Neural crest cell (in vitro differentiated cells): ENCODE measurements around the gene HOXD10. TPM values are rescaled to one million over a fixed set of nuclear protein-coding genes. Genes with fewer than 3 reads are reported as not detected.

ENCODE experiments used
- DNase-seq: peaks from one replicate; pipeline ENCODE4 v3.0.0; 2021; ENCODE audit warnings: low read depth, mixed read lengths, low spot score
- H3K27ac Mint-ChIP-seq: one replicate; pipeline ENCODE4 v1.8.0; 2021; ENCODE audit warnings: mild to moderate bottlenecking, mixed read lengths; ENCODE audit not compliant: unreplicated experiment
- H3K27me3 Mint-ChIP-seq: 2 replicates; pipeline ENCODE4 v1.8.0; 2021; ENCODE audit warnings: low read depth, mild to moderate bottlenecking, mixed read lengths
- H3K36me3 Mint-ChIP-seq: 2 replicates; pipeline ENCODE4 v1.8.0; 2021; ENCODE audit warnings: low read depth, mild to moderate bottlenecking, mixed read lengths
- H3K4me1 Mint-ChIP-seq: 2 replicates; pipeline ENCODE4 v1.8.0; 2021; ENCODE audit warnings: mixed read lengths
- H3K4me3 Mint-ChIP-seq: one replicate; pipeline ENCODE4 v1.8.0; 2021; ENCODE audit warnings: mild to moderate bottlenecking, mixed read lengths
- H3K9me3 Mint-ChIP-seq: 2 replicates; pipeline ENCODE4 v1.8.0; 2021; ENCODE audit warnings: mixed read lengths
- total RNA-seq: library from RNA; stranded (reverse); gene quantifications from 2 replicates; pipeline ENCODE4 v1.2.1, GENCODE V29; 2021
- TF ChIP-seq, protein P1 (sequence below): fragments of 200-600 bp; sonication (generic); conservative IDR thresholded peaks from 2 replicates; pipeline ENCODE4 v1.5.0; 2021; ENCODE audit warnings: antibody characterized with exemption, mild to moderate bottlenecking

HOXD10 gene
- total RNA-seq, 1 donor from 2014 or later = not detected

- Mint-ChIP-seq H3K27ac (no peak overlapping the region), H3K9me3 (no peaks in the 10 kb centered on the region), H3K36me3 (no peaks in the 10 kb centered on the region), H3K27me3 (peaks cover 94% of the 10 kb centered on the region), H3K4me1 (peaks cover 17% of the 10 kb centered on the region), H3K4me3 (peak overlapping the region; percentile 82)
- TF ChIP-seq, protein P1, sequence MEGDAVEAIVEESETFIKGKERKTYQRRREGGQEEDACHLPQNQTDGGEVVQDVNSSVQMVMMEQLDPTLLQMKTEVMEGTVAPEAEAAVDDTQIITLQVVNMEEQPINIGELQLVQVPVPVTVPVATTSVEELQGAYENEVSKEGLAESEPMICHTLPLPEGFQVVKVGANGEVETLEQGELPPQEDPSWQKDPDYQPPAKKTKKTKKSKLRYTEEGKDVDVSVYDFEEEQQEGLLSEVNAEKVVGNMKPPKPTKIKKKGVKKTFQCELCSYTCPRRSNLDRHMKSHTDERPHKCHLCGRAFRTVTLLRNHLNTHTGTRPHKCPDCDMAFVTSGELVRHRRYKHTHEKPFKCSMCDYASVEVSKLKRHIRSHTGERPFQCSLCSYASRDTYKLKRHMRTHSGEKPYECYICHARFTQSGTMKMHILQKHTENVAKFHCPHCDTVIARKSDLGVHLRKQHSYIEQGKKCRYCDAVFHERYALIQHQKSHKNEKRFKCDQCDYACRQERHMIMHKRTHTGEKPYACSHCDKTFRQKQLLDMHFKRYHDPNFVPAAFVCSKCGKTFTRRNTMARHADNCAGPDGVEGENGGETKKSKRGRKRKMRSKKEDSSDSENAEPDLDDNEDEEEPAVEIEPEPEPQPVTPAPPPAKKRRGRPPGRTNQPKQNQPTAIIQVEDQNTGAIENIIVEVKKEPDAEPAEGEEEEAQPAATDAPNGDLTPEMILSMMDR = no peak
- DNase-seq = no peak
These were observed 14.6 kb downstream of the HOXD10 start for GRCh38 chr2:176130957-176131847.

DNA sequence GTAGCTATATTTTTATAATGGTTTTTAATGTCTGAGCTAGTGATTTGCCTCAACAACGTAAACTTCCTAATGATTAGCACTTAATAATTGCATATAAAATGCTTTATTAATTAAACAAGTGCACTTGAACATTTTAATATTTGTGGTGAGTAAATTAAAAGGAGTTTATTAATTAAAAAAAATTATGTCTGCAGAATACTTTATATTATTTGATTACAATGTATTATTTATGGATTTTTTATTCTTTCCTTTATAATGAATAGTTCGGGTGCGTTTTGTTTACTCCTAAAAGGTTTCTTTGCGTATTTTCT, 15.2 kb downstream of the HOXD10 start:
- no peak overlapping the region for H3K27ac Mint-ChIP-seq
- H3K4me3 Mint-ChIP-seq = peak overlapping the region; percentile 31
- H3K4me1 Mint-ChIP-seq = peaks cover 17% of the 10 kb centered on the region
- peaks cover 93% of the 10 kb centered on the region for H3K27me3 Mint-ChIP-seq
- no peaks in the 10 kb centered on the region for H3K36me3 Mint-ChIP-seq
- TF ChIP-seq, protein P1 = no peak
- no peak for DNase-seq
- H3K9me3 Mint-ChIP-seq = no peaks in the 10 kb centered on the region

- H3K27ac Mint-ChIP-seq = no peak overlapping the region
These were observed 15.9 kb downstream of the HOXD10 start for GRCh38 chr2:176132205-176133171.

DNA sequence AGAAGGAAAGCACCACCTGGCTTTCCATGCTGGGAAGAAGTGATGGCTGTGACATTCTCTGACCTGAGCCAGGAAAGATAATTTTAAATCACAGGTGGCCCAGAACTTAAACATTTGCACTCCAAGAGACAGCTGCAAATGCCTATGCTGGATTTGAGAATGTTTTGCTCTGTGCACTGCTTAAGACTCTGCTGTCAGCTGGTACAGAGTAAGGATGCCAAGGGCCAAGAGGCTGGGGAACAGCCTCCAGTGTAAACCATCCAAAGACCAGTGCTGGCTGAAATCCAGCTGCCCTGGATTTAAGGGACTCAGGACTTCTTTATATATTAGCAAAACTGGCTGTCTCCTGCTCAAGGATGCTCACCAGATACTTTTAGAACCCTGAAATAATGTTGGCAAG, 16.8 kb downstream of the HOXD10 start:
- Mint-ChIP-seq H3K4me3 (peak overlapping the region; percentile 45), H3K36me3 (no peaks in the 10 kb centered on the region), H3K27ac (no peak overlapping the region), H3K27me3 (peaks cover 93% of the 10 kb centered on the region), H3K4me1 (peaks cover 13% of the 10 kb centered on the region), H3K9me3 (no peaks in the 10 kb centered on the region)
- DNase-seq = no peak
- TF ChIP-seq, protein P1 = no peak

More at GRCh38 chr2:176132205-176133171, 15.9 kb downstream of the HOXD10 start:
- TF ChIP-seq, protein P1 = no peak
- DNase-seq = no peak
- no peaks in the 10 kb centered on the region for H3K36me3 Mint-ChIP-seq
- H3K9me3 Mint-ChIP-seq = no peaks in the 10 kb centered on the region
- H3K27me3 Mint-ChIP-seq = peaks cover 93% of the 10 kb centered on the region
- peaks cover 17% of the 10 kb centered on the region for H3K4me1 Mint-ChIP-seq
- peak overlapping the region; percentile 54 for H3K4me3 Mint-ChIP-seq

DNA sequence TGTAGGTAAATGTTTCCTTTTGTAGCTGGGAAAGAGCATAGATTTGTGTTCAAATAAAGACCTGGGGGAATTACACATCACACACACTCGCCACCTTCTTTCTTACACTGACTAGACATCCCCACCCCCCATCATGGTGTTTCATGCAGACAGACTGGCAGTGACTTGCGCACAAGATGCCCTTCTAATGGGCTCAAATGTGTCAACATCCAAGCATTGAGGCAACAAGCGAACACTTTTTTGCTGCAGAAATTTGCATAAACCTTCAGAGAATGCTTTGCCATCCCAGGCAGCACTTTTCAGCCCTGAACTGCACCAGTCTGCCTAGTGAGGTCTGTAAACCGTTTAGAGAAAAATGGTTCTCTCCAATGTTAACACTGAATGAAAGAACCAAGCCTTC, 17.5 kb downstream of the HOXD10 start:
- no peak for DNase-seq
- TF ChIP-seq, protein P1 = no peak
- no peak overlapping the region for H3K4me3 Mint-ChIP-seq
- H3K9me3 Mint-ChIP-seq = no peaks in the 10 kb centered on the region
- H3K27ac Mint-ChIP-seq = no peak overlapping the region
- no peaks in the 10 kb centered on the region for H3K36me3 Mint-ChIP-seq
- peaks cover 93% of the 10 kb centered on the region for H3K27me3 Mint-ChIP-seq
- peaks cover 9% of the 10 kb centered on the region for H3K4me1 Mint-ChIP-seq
